Activated effector memory CD4-positive, alpha-beta T cell treated with anti-CD3 and anti-CD28 coated beads, Interleukin-2, amount 50 U/mL, for 16 hours (primary cell): Measurements from ENCODE around the gene CALCA.
"Not testable (repeated sequence)": the region's sequence is repeated elsewhere in the genome, so short reads cannot be mapped to it uniquely, and the experiment has no call there.

Source experiments
- DNase-seq: peaks from one replicate; pipeline ENCODE4 v3.0.0-alpha.2; 2020

CALCA gene

DNA sequence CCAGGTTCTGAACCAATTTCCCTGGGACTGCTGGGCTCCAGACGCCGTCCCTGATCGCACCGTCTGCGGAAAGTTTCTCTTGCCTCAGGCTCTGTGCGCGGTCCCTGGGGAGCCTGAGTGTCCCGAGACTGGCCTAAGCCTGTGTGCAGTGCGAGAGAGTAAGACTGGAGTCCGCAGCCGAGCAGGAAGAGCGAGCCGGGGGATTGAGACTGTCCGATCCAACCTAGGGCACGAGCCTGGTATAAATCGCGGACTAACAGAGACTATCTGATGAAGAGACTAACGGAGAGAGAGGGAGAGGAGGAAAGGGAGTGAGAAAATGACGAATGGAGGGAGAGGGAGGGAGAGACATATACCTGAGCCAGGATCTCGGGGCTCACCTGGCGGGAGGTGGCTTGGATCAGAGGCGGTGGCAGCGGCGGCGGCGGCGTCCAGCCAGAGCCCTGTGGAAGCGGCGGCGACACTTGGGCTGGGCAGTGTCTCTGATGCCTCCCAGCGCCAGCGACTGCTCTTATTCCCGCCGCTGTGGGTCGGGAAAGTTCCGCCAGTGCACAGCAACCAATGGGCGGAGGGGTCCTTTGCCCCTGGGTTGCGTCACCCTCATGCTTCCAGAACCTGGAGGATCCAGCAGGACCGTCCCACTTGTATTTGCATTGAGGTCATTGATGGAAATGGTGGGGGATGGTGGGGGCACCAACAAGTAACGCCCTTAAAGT, at the start of gene CALCA:
CALCA (minus strand) TSS at position 487 of the 716 bp plus-strand sequence. CDS start 1,159 bp downstream, outside the sequence.
- DNase-seq, result no peak

- no peak for DNase-seq
Measured at GRCh38 chr11:15016200-15016599, 44.0 kb upstream of the CALCA start.

DNA sequence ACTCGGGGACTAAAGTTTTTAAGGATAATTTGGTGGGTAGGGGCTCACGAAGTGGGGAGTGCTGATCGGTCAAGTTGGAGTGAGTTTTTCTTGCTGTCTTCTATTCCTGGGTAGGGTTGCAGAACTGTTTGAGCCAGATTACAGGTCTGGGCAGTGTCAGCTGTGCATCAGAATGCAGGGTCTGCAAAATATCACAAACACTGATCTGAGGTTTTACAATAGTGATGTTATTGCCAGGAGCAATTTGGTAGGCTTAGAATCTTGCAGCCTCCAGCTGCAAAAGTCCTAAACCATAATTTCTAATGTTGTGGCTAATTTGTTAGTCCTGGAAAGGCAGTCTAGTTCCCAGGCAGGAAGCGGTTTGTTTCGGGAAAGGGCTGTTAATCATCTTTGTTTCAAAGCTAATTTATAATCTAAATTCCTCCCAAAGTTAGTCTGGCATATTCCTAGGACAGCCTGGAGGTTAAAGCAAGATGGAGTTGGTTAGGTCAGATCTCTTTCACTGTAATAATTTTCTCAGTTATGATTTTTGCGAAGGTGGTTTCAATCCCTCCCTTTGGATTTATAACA, 39.7 kb upstream of the CALCA start:
- DNase-seq, result no peak

GRCh38 chr11:15010865-15011264, 38.7 kb upstream of the CALCA start:
- no peak for DNase-seq

GRCh38 chr11:15006139-15006759, 34.1 kb upstream of the CALCA start:
- DNase-seq, result no peak

DNA sequence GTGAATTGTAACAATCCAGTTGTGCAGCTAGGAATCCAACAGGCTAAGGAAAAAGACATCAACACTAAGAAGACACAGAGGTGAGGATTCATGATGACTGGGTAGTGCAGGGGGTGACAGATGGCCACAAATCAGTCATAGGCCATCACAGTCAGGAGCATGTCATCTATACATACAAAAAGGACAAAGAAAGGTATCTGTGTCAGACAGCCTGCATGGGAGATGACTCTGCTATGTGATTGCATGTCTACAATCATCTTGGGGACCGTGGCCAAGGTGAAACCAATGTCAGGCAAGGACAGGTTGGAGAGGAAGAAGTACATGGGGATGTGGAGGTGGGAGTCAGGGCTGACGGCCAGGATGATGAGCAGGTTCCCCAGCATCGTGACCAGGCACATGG, 16.0 kb upstream of the CALCA start:
- DNase-seq, result not testable (repeated sequence)

DNA sequence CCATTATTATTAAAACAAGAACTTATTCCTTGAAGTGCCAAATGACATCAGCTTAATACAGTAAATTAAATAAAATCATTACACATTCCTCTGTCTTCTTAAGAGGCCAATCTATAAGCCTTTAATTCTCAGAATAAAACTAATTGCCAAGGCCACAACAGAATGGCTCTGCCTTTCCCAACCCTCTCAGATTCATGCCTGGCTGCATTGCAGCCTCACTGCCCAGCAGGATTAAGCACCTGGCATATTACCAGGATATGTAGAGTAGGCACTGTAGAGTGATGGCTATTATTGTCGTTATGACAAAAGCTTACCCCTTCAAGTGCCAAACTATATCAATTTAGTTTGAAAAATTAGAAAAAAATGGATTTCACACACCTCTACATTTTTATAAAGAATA, 9.4 kb upstream of the CALCA start:
- DNase-seq, result no peak

GRCh38 chr11:14980854-14981253, 8.7 kb upstream of the CALCA start:
- no peak for DNase-seq

- DNase-seq, result no peak
Measured at GRCh38 chr11:14977101-14977880, 5.1 kb upstream of the CALCA start.

- DNase-seq, result no peak
Measured at GRCh38 chr11:14975252-14975587, 3.1 kb upstream of the CALCA start.

DNA sequence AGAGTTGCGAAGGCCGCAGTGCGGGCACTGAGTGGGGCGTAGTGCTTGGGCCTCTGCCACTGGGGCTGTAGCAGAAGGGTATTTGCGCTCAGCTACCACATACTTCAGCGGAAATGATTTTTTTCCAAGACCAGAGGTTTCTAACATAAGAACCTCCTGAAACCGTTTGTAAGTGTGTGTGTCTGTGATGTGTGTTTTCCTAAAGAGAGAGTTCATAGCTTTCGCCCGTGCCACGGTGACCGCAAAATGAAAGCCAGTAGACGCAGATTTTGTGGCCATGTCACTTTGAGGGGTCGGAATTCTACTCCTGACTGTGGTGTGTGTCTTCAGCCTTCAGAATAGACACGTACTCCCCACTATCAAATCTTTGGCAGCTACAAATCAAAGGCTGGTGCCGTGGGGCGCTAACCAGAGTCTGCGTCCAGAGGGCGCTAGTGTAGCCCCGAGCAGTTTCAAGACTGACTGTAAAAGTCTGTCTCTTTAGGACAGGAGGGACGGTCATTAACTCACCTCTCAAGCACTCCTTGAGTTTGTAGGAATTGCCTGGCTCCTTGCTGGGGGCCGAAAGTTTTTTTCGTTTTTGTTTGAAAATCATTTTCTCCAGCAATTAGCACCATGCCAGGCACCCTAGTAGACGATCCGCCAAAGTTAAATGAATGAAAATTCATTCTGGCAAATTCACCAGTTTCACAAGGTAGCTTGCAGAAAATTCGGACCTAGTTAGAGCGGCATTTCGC, 2.5 kb upstream of the CALCA start:
- DNase-seq, result peak; percentile 82

GRCh38 chr11:14973621-14974514, 1.7 kb upstream of the CALCA start:
- peak; percentile 71 for DNase-seq

DNA sequence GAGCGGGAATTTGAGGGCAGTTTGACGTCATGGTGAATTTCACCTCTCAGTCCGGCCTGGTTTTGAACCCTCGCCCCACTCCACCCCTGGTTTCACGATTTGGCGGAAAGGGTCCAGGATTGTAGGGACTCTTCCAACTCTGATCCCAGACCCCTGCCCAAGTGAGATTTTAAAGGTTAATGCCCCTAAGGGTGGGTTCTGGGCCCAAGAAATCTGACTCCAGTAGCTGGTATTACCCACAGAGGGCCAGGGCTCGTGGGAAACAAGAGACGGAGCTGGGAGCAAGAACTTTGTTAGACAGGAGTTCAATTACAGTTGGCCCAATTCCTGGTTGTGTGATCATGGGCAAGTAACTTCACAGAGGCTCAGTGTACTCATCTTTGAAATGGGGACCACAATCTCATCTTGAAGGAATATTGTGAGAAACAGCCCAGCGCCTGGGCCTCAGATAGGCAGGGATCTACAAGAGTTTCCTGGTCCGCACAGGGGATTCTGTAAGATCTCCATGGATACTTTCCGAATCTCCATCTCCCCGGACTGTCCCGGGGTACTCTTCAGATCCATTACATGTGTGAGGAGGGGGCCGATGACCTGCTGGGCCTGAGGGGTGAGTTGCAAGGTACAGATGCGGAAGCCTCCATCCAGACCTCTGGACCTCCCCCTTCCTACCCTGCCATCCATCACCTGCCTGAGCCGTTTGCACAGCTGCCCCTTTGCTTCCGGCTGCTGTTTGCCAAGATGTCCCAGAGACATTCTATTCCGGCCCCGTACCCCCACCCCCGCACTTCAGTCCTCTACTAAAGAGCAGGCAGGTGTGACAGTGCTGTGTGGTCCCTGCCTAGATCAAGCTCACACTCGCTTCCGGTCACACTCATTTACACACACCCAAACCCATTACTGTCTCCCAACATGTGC, 687 bp upstream of the CALCA start:
- DNase-seq, result no peak

- peak; percentile 79 for DNase-seq
Measured at GRCh38 chr11:14969901-14970323, 2.2 kb downstream of the CALCA start.

GRCh38 chr11:14967581-14968243, 4.4 kb downstream of the CALCA start:
- DNase-seq, result no peak

DNA sequence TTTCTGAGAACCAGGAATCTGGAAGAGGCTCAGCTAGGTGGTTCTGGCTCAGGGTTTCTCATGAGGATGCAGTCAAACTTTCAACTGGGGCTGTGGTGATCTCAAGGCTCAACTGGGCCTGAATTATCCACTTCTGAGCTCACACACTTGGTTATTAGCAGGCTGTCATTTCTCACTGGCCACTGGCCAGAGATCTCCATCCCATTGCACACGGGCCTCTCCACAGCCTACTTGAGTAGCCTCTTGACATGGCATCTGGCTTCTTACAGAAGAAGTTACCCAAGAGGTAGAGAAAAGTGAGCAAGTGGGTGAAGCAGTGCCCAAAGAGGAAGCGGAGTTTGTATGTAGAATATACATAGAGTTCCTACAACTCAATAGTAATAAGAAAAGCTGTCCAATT, 16.0 kb downstream of the CALCA start:
- DNase-seq, result no peak

- no peak for DNase-seq
Measured at GRCh38 chr11:14954581-14954980, 17.6 kb downstream of the CALCA start.

- no peak for DNase-seq
Measured at GRCh38 chr11:14953904-14954303, 18.2 kb downstream of the CALCA start.

GRCh38 chr11:14949437-14950147, 22.6 kb downstream of the CALCA start:
- DNase-seq, result no peak
